Parietal lobe (tissue), 1 donor: Measurements from ENCODE around the gene FRMPD2. TPM values are rescaled to one million over a fixed set of nuclear protein-coding genes. Genes with fewer than 3 reads are reported as not detected.

Experiments used
- total RNA-seq: library from RNA; depleted of rRNA; stranded (reverse); fragments of >200 nt; gene quantifications from one replicate; pipeline ENCODE4 v1.2.3, GENCODE V29; 2014

FRMPD2 gene
- 11.0 TPM for total RNA-seq

GRCh38 chr10:48274636-48275035 lies at the start of gene FRMPD2:
FRMPD2 (minus strand) TSS chr10:48274696; CDS start chr10:48274567, 129 bp downstream.

GRCh38 chr10:48306265-48306869 lies 31.9 kb upstream of the FRMPD2 start, which contains the start of gene MAPK8:
MAPK8 (plus strand) TSS chr10:48306677; CDS start chr10:48401661, 94,984 bp downstream.

Other genes with a start within 250 kb of the FRMPD2 start
- 382 TPM for gene MAPK8, start 32.0 kb upstream of the FRMPD2 start, total RNA-seq